Heart left ventricle (tissue), 16 donors: ENCODE data around the gene THSD4. TPM values are rescaled to one million over a fixed set of nuclear protein-coding genes. Genes with fewer than 3 reads are reported as not detected.
A peak's percentile ranks its signal among the peaks of the same experiment; 100 is the strongest.

Experiments
- ATAC-seq, 4 donors: fragments of 200-7000 bp; cut with Tn5 transposase; one replicate each; pipeline ENCODE4 v1.9.1; 2020 to 2022; ENCODE audit warnings: moderate library complexity in 4 of 4, mild to moderate bottlenecking in 3 of 4, moderate number of reproducible peaks in 1 of 4
- DNase-seq, 5 donors: peaks; one replicate each; pipeline ENCODE4 v3.0.0-alpha.2; 2020
- H3K27ac ChIP-seq, 12 donors: fragments of 200-600 bp; sonication (generic) in 4 of 12; one replicate each; pipeline versions ENCODE4 v1.5.0 to v1.8.0; 2016 to 2022; ENCODE audit warnings: mild to moderate bottlenecking in 2 of 12
- H3K27me3 ChIP-seq, 9 donors: fragments of 200-600 bp; sonication (generic) in 2 of 9; one replicate each; pipeline versions ENCODE4 v1.5.1 to v1.8.0; 2016 to 2022; ENCODE audit warnings: mild to moderate bottlenecking in 3 of 9
- H3K36me3 ChIP-seq, 9 donors: fragments of 200-600 bp; sonication (generic) in 2 of 9; one replicate each; pipeline versions ENCODE4 v1.5.0 to v1.8.0; 2018 to 2022; ENCODE audit warnings: mild to moderate bottlenecking in 2 of 9
- H3K4me1 ChIP-seq, 12 donors: fragments of 200-600 bp; sonication (generic) in 4 of 12; one replicate each; pipeline versions ENCODE4 v1.5.0 to v1.8.0; 2016 to 2022; ENCODE audit warnings: mild to moderate bottlenecking in 3 of 12
- H3K4me3 ChIP-seq, 12 donors: fragments of 200-600 bp; sonication (generic) in 4 of 12; one replicate each; pipeline versions ENCODE4 v1.5.0 to v1.8.0; 2017 to 2022; ENCODE audit warnings: mild to moderate bottlenecking in 9 of 12, moderate library complexity in 4 of 12
- H3K9me3 ChIP-seq, 12 donors: fragments of 200-600 bp; sonication (generic) in 4 of 12; one replicate each; pipeline versions ENCODE4 v1.5.0 to v1.8.0; 2016 to 2022; ENCODE audit warnings: mild to moderate bottlenecking in 1 of 12
- CTCF ChIP-seq, 12 donors: fragments of 200-600 bp; sonication (generic) in 4 of 12; IDR thresholded peaks; one replicate each; pipeline versions ENCODE4 v1.5.0 to v1.8.0; 2018 to 2022; ENCODE audit warnings: antibody characterized with exemption in 12 of 12, mild to moderate bottlenecking in 5 of 12
- POLR2A ChIP-seq, 2 donors: fragments of 450-650 bp; IDR thresholded peaks; one replicate each; pipeline ENCODE4 v1.6.1; 2017; ENCODE audit warnings: antibody characterized with exemption in 2 of 2, mild to moderate bottlenecking in 2 of 2, moderate library complexity in 2 of 2
- WGBS, 4 donors: extraction: QIAGEN DNeasy Blood & Tissue Kit in 2 of 4; methylation state at CpG; one replicate each; pipeline versions ENCODE4 v1.1.5 to v1.1.7; 2013 to 2018; 5-methylcytosine and 5-hydroxymethylcytosine counted together
- intact Hi-C, 10 donors: fragments of 100-400 bp; cut with DNase I; formaldehyde crosslinking; loops; one replicate each; pipeline versions ENCODE4 v1.11.1 to v1.14.2; 2022
- polyA plus RNA-seq, 2 donors: library from polyadenylated mRNA; stranded (reverse); fragments of 200-250 nt; gene quantifications; one replicate each; pipeline ENCODE4 v1.2.3, GENCODE V29; 2013
- total RNA-seq, 9 donors: library from RNA; depleted of rRNA in 2 of 9; stranded (reverse); fragments of >200 nt in 2 of 9; fragmentation: NEBNext Ultra II Directional in 3 of 9; extraction: Animal tissue kit (Norgen Biotek cat#: 25700) in 3 of 9; gene quantifications; one replicate each; pipeline versions ENCODE4 v1.1.0 to v1.2.4, GENCODE V29; 2016 to 2023
- donor health status: ischemic (EF 13 %, LVEDD 7.1; RV severe dilation, severe dysfunction).
- donor health status: healthy with polysubstance abuse.
- donor health status: DM: no; HTN: yes; CAD: no.
- donor health status: DM: no; HTN: no; CAD: no.
- donor health status: ischemic (EF 25% LVEDD 6.9; RV normal size, moderate dysfunction).
- donor health status: ischemic (EF 25% LVEDD 5.7; RV mildly dilated, moderate dysfunction).
- donor health status: healthy.
- donor health status: DM: yes; HTN: yes; CAD: no.
- donor health status: ischemic (EF 35%, LVEDD 5.7; RV mildly dilated, moderate dysfunction).
- donor health status: nonischemic (EF 11% LVEDD 7.7; RV severe dilation, severe dysfunction).
- donor health status: DM: yes; HTN: yes; CAD: no.
- donor health status: PGD.
- donor health status: ischemic (EF 29% LVEDD 5.4; RV normal size, mild dysfunction).
- donor health status: nonischemic (EF 23%, LVEDD 6.1; RV moderate dilation, normal function).

Gene THSD4
- total and polyA plus RNA-seq, 11 donors = 32.6 to 206 (median 93.2) TPM

DNA sequence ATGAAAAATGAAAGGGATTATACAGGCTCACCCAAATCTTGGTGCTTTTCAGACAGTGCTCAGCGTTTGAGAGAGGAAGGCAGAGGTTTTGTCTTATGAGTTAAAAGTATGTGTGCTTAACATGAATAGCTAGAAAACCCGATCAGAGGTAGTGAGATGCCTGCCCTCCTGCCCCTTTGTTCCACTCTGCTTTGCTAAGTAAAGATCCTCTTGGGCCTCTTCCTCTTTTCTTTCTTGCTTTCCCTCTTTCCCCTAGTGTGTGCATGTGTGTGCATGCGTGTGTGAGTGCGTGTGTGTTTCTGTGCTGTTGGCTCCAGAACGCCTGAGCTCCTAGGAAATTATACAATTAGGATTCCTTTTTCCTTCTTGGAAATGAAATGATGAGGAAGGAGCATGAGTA lies 433.8 kb downstream of the THSD4 start:
- peak overlapping the region in 10 of 12 donors; percentile 18 to 79 (median 56) for H3K27ac ChIP-seq
- H3K36me3 ChIP-seq = no peaks in the 10 kb centered on the region
- no peak overlapping the region for H3K4me3 ChIP-seq
- WGBS, 4 donors = 22 to 71% (median 63%) methylated on average over 5 of the region's 5 CpGs
- H3K9me3 ChIP-seq = no peaks in the 10 kb centered on the region
- no peak for ATAC-seq
- H3K27me3 ChIP-seq = no peaks in the 10 kb centered on the region
- peaks cover 0 to 41% (median 9%) of the 10 kb centered on the region in 12 donors for H3K4me1 ChIP-seq
- intact Hi-C loops = loop anchor here in 2 of 10 donors (2.0 to 10.0 kb wide), 2 partner anchors 48 to 94 kb away; no protein-coding TSS in a partner anchor
- TF ChIP-seq CTCF (IDR thresholded peaks at IDR 0.05) = no peak
- TF ChIP-seq POLR2A (IDR thresholded peaks at IDR 0.05) = no peak
- DNase-seq = no peak

GRCh38 chr15:71549697-71550096 lies 434.4 kb downstream of the THSD4 start:
- Histone ChIP-seq H3K4me1 (peaks cover 0 to 41% (median 9%) of the 10 kb centered on the region in 12 donors), H3K27ac (peak overlapping the region in 11 of 12 donors; percentile 27 to 79 (median 61)), H3K4me3 (no peak overlapping the region), H3K36me3 (no peaks in the 10 kb centered on the region), H3K9me3 (no peaks in the 10 kb centered on the region), H3K27me3 (no peaks in the 10 kb centered on the region)
- 34 to 49% (median 38%) methylated on average over 5 of the region's 5 CpGs for WGBS, 4 donors
- no peak for TF ChIP-seq CTCF (IDR thresholded peaks at IDR 0.05)
- TF ChIP-seq POLR2A (IDR thresholded peaks at IDR 0.05) = no peak
- ATAC-seq (peak; percentile 93 to 95 (median 94)), DNase-seq (peak; percentile 43 to 80 (median 67))
- intact Hi-C loops = loop anchor here in 2 of 10 donors (2.0 to 10.0 kb wide), 2 partner anchors 49 to 95 kb away; no protein-coding TSS in a partner anchor

- H3K27ac ChIP-seq = peak overlapping the region in 1 of 12 donors; percentile 44
- WGBS, 4 donors = 77 to 89% (median 84%) methylated on average over 5 of the region's 5 CpGs
- DNase-seq (no peak), ATAC-seq (no peak)
- no peaks in the 10 kb centered on the region for H3K36me3 ChIP-seq
- no peaks in the 10 kb centered on the region for H3K9me3 ChIP-seq
- intact Hi-C loops = no loop called here
- H3K4me1 ChIP-seq = peaks cover 0 to 31% (median 7%) of the 10 kb centered on the region in 12 donors
- TF ChIP-seq CTCF (IDR thresholded peaks at IDR 0.05) (no peak), POLR2A (IDR thresholded peaks at IDR 0.05) (no peak)
- H3K4me3 ChIP-seq = no peak overlapping the region
- no peaks in the 10 kb centered on the region for H3K27me3 ChIP-seq
These were observed 436.3 kb downstream of the THSD4 start for GRCh38 chr15:71551566-71551965.

DNA sequence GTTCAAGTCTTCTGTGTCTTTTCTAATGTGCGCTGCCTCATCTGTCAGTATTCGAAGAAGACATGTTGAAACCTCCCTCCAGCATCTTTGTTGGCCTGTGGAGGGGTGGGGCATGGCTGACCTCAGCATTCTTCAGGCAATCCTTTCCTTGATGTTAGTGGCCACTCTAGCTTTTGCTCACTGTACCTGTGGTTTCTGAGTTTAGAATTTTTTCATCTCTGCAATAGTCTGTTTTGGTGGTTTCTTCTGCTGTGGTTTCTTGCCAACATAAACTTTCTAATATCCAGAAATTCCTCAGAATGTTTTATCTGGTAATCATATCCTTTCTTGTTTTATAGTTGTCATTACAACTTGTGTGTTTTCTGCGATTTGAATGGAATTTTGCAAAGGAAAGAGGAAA lies 443.8 kb downstream of the THSD4 start:
- no peak for DNase-seq
- WGBS, 4 donors = 80 to 95% (median 90%) methylated on average over 3 of the region's 3 CpGs
- ATAC-seq = no peak

More for the DNA sequence above, 443.8 kb downstream of the THSD4 start:
- intact Hi-C loops = no loop called here
- TF ChIP-seq CTCF (IDR thresholded peaks at IDR 0.05) (no peak), POLR2A (IDR thresholded peaks at IDR 0.05) (no peak)
- Histone ChIP-seq H3K4me1 (peaks cover 0 to 3% (median 0%) of the 10 kb centered on the region in 12 donors), H3K27me3 (no peaks in the 10 kb centered on the region), H3K9me3 (peaks cover 0 to 10% (median 0%) of the 10 kb centered on the region in 12 donors), H3K4me3 (no peak overlapping the region), H3K27ac (no peak overlapping the region), H3K36me3 (no peaks in the 10 kb centered on the region)
